ENCODE data around the gene SBK3.
"Not testable (repeated sequence)": the region's sequence is repeated elsewhere in the genome, so short reads cannot be mapped to it uniquely, and the experiment has no call there.

The SBK3 gene

GRCh38 chr19:55516878-55517620 is 28.3 kb downstream of the SBK3 start:
- DNase-seq (ENCODE audit: low spot score) = peak; percentile 93

GRCh38 chr19:55508120-55508519 is 37.2 kb downstream of the SBK3 start:
- DNase-seq (ENCODE audit: low spot score) = no peak

GRCh38 chr19:55504981-55505380 is 40.4 kb downstream of the SBK3 start:
- DNase-seq (ENCODE audit: low spot score) = no peak

GRCh38 chr19:55504252-55504603 is 41.1 kb downstream of the SBK3 start:
- no peak for DNase-seq (ENCODE audit: low spot score)

DNA sequence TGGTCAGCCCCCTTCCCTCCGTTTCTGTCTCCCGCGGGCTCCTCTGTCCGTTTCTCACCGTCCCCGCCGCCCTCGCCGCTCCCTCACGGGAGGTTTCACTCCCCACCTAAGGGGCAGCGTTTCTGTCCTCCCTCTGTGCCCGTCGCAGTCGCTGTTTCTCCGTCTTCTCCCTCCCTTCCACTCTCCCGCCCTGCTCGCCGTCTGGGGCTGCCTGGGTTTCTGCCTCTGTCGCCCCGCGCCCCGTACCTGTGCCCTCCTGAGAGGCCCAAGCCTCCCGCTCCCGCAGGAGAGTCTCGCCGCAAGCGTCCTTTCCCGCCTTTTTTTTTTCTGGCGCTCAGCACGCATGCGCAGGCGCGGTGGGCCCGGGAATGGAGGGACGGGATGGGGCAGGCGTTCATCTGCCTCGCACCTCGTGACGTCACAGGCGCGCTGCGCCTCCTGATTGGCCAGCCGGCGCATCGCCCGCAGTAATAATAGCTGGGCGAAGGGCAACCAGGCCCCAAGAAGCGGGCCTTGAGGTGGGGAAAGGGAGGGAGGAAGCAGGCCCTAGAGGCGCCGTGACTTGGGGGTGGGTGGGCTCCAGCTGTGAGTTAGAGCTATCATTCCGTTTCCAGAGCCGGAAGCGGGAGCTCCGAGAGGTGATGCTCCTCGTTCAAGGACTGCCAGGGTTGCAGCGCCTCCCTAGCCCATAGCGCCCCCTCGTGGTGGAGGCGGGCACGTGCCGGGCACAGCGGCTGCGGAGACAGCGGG is 41.7 kb downstream of the SBK3 start:
- peak; percentile 96 for DNase-seq (ENCODE audit: low spot score)

DNA sequence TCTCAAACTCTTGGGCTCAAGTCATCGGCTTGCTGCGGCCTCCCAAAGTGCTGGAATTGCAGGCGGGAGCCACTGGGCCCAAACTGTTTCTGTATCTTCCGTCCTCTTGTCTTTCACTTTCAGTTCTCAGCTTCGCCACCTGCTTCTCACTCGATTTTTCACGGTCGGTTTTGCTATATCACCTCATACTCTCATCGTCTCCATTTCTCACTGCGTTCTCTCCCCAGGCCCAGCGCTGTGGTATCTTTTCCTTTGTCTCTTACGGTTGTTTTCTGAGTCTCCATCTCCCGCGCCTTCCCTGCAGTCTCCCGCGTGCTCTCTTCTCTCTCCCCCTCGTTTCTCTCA is 42.2 kb downstream of the SBK3 start:
- no peak for DNase-seq (ENCODE audit: low spot score)

DNA sequence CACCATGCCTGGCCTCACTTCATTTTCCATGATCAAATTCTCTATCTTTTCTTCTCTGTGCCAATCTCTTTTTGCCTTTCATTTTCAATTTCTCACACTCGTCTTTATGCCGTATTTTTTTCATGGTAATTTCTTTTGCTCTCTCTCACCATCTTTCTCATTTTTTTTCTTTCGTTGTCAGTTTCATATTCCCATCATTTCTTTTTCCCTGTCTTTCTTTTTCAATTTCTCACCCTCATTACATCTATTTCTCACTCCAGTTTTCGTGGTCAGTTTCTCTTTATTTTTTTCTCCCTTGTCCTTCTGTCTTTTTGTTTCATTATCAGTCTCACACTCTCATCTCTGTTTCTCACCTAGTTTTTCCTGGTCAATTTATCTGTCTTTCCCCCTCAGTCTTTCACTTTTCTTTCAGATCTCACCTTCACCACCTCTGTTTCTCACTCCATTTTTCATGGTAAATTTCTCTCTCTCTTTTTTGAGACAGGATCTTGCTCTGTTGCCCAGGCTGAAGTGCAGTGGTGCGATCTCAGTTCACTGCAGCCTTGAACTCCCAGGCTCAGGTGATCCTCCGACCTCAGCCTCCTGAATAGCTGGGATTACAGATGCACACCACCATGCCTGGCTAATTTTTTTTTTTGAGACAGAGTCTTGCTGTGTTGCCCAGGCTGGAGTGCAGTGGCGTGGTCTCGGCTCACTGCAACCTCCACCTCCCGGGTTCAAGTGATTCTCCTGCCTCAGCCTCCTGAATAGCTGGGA is 43.0 kb downstream of the SBK3 start:
- DNase-seq (ENCODE audit: low spot score) = no peak

DNA sequence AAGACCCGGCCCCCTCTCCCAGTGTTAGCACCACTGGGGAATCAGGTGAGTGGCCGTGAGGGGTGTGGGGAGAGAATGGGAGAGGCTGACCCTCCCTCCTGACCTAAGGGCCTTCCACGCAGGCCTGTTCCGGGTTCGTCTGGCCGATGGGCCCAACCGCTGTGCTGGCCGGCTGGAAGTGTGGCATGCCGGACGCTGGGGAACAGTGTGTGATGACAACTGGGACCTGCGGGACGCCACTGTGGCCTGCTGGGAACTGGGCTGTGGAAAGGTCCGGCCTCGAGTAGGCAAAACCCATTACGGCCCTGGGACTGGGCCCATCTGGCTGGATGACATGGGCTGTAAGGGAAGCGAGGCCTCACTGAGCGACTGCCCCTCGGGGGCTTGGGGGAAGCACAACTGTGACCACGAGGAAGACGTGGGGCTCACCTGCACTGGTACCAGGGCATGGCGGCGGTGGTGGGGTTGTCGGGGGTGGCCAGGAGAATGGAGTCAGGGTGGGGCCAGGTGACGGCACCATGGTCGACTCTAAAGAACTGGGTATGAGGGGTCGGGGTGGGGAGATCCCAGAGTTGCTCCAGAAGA is 44.9 kb downstream of the SBK3 start:
- DNase-seq (ENCODE audit: low spot score) = no peak

- DNase-seq (ENCODE audit: low spot score) = no peak
Observed at GRCh38 chr19:55498246-55498840, 47.0 kb downstream of the SBK3 start.

DNA sequence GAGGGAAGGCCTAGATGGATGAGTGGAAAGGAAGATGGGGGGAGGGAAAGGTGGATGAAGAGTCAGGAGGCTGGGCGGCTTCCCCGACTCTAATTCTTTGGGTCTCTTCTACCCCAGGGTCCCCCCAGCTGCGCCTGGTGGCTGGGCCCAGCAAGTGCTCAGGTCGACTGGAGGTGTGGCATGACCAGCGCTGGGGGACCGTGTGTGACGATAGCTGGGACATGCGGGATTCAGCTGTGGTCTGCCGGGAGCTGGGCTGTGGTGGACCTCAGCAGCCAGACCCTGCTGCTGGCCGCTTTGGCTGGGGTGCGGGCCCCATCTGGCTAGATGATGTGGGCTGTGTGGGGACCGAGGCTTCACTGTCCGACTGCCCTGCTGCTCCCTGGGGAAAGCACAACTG is 47.6 kb downstream of the SBK3 start:
- DNase-seq (ENCODE audit: low spot score) = no peak

DNA sequence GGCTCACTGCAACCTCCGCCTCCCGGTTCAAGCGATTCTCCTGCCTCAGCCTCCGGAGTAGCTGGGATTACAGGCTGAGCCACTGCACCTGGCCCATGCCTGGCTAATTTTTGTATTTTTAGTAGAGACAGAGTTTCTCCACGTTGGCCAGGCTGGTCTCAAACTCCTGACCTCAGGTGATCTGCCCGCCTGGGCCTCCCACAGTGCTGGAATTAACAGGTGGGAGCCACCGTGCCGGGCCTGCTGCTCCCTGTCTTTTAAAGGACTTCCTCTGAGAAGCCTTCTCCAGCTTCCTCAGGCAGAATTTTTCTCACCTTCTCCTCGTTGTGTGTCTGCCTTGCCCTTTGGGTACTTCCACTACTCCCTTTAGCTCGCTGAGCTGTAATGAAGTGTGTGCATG is 48.5 kb downstream of the SBK3 start:
- DNase-seq (ENCODE audit: low spot score) = not testable (repeated sequence)

DNA sequence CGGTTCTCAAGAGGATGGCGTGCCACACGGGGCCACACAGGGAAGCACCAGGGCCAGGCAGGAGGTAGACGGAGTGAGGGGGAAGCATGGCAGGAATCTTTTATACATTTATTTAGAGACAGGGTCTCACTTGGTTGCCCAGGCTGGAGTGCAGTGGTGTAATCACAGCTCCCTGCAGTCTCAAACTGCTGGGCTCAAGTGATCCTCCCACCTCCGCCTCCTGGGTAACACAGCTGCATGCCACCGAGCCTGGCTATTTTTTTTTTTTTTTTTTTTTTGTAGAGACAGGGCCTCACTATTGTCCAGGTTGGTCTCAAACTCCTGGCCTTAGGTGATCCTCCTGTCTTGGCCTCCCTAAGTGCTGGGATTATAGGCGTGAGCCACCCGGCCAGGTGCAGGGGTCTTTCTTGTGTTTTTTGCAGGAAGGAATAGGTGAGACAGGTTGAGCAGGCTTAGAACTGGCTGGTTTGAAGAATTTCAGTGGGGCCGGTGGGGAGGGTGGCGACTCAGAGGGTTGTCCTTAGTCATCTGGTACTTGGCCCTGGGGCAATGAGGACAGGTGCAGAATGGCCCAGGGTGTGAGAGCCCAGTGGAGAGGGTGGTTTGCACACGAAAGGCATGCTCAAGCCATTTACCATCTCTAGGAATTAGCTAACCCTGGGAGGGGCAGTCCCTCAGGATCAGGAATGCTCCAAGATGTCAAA is 49.5 kb downstream of the SBK3 start:
- DNase-seq (ENCODE audit: low spot score) = no peak

GRCh38 chr19:55494172-55494761 is 51.1 kb downstream of the SBK3 start:
- no peak for DNase-seq (ENCODE audit: low spot score)

DNA sequence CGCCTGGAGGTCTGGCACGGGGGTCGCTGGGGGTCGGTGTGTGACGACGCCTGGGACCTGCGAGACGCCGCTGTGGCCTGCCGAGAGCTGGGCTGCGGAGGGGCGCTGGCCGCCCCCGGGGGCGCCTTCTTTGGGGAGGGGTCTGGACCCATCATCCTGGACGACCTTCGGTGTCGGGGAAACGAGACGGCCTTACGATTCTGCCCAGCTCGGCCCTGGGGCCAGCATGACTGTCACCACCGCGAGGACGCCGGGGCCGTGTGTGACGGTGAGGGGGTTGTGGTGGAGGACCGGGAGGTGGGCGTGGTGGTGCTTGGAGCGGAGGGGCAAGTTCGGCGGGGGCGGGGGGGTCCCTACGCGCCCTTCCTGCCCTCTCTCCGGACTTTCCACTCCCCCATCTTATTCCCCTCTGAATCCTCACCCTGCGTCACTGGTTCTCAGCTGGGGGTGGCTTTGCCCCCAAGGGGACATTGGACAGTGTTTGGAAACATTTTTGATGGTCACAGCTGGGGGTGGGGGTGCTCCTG is 51.6 kb downstream of the SBK3 start:
- no peak for DNase-seq (ENCODE audit: low spot score)

- no peak for DNase-seq (ENCODE audit: low spot score)
Observed at GRCh38 chr19:55493052-55493644, 52.2 kb downstream of the SBK3 start.

DNA sequence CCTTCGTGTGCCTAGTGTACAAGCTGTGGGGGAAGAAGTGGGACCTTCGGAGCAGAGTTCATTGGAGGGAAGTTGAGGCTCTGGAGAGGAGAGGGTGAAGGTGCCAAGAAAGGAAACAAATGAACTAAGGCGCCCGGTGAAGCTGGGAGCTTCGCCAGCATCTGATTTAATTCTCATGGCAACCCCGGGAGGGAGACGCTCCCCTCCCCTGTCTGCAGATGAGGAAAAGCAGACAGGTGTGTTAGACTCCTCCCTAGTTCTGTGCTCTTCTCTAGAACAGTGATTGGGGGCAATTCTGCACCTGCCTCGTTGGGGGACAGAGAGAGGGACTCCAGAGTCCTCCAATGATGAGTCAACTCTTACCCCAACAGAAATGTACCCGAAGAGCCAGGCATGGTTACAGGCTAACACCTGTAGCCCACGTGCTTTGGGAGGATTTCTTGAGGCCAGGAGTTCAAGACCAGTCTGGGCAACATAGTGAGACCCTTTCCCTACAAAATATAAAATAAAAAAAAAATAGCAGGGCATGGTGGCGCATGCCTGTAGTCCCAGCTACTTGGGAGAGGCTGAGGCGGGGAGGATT is 52.9 kb downstream of the SBK3 start:
- no peak for DNase-seq (ENCODE audit: low spot score)

DNA sequence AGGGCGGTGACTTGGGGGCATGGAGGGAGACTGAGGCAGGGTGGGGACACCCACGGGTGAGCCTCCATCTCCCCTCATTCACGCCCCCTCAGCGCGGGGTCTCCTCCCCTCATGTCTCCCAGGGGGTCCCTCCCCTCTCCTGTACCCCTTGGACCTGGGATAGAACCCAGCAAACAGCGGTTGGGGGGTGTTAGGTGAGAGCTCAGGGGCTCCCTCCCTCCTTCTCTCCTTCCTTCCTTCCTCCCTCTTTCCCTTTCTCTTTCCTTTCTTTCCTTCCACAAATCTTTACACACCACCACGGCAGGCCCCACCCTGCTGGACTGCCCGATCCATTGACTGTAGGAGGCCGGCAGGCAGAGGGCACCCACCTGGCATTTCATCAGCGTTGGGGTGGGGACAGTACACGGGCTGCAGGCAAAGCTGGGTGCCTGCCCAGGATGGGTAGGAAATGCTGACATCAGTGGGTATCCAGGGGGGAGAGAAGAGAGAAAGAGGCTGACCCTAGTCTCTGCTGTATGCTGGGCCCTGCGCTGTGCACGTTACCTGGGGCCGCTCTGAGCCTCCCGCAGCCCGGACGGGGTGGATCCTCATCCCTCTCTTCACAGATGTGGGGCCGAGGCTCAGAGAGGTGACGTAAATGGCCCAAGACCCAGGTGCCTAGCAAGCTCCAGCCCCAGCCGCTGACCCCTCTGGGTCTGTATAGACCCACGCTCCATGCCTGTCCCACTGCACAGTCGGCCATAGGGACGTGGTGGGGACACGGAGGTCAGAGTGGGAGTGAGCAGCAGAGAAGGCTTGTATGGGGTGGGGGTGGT is 53.6 kb downstream of the SBK3 start:
- DNase-seq (ENCODE audit: low spot score) = no peak

Measured in pons (tissue), 1 donor.